IPS-NIHi7 (cell line): ENCODE measurements around the gene FAM151A.

Experiments used
- DNase-seq: peaks from one replicate; pipeline ENCODE4 v3.0.0; 2012; ENCODE audit warnings: mixed read lengths; ENCODE audit errors: extremely low spot score

FAM151A gene

DNA sequence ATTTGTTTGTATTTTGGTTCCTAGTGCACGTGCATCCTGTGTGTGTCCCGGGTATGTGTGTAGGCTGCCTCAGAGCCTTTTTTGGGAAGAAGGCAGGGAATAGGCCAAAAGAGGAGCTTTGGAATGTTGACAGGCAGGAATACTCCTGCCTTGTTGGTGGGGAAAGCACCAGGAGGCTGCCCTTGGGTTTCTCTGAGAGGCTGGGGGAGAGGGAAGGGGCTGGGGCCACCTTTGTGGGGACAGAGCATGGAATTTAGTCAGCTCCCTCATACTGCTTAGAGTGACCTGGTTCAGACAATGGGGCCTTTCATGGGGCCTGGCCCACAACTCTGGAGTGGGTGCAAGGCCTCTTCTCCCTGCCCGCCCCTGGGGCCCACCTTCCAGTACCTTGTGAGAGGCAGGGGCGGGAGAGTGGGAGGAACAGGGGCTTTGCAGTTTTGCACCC, 44.0 kb downstream of the FAM151A start:
- no peak for DNase-seq

- DNase-seq, result no peak
These were observed 45.7 kb downstream of the FAM151A start for GRCh38 chr1:54577612-54578011.

DNA sequence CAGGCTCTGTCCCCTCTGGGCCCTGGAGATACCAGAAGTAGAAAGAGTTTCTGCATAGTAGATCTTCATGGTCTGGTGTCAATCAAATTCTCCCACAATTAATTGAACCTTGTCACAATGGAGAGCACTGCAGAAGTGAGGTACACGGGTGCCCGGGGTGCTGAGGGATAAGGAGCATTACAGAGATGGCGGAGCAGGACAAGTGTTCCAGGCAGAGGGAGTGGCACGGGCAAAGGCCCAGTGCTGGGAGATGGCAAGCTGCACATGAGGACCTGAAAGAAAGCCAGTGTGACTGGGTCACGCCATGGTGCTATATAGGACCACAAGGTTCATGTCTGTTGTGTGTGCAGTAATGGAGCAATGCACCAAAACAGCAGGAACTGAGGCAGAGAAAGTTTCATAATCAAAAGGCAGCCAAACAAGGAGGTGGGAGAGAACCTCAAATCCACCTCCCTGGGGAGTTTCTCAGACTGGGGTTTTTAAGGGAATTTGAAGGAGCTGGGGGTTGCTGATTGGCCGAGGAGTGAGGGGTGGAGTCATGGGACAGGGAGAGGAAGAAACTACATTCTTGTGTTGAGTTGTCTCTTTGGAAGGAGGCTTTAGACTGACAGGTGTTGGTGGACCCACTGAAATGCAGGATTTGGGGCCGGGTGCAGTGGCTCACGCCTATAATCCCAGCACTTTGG, 47.6 kb downstream of the FAM151A start:
- DNase-seq, result no peak

GRCh38 chr1:54575161-54575560, 48.2 kb downstream of the FAM151A start:
- no peak for DNase-seq

GRCh38 chr1:54574158-54574778, 49.1 kb downstream of the FAM151A start:
- DNase-seq, result no peak

DNA sequence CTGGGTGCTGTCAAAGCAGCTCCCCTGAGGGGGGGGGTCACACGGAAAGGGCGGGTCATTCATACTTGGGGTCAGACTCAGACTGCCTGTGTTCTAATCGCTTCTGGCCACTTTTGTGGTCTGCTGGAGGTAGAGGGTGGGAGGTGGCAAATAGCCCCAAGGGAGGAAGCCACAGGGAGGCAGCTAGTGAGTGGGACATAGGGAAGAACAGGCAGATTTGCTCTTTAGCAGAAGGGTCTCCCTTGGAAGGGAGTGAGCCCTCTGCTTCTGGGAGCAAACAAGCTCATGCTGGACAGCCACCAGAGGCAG, 50.8 kb downstream of the FAM151A start:
- no peak for DNase-seq

DNA sequence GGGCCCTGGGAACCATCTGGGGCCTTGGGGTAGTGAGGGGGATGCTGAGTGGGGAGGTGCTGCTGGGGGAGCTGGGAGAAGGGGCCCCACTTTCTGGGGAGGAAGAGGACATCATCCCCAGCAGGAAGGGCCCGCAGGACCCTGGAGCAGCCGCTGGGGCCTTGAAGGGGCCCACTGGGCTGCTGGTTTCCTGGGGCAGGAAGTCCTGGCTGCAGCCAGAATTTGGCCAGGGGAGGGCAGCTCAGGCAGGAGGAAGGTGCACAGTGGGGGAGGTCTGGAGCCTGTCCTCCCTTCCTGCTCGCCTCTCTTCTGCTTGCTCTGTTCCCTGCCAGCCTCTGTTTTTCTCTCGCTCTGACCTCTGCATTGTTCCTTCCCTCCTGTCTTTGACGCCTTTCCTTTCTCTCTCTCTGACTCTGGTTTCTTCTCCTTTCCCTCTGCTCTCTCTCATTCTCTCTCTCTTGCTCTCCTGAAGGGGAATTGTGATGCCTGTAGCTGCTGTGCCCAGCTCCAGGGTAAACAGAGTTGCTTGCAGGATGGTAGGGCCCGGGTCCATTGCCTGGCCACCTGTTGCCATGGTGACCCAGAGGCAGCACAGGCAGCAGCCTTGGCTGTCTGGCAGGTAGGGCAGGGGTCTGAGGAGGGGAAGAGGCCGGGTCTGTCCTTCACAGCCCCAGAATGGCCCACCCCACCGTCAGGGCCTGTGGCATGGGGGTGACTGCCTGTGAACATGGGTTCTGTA, 51.4 kb downstream of the FAM151A start:
- DNase-seq, result peak; percentile 77

DNA sequence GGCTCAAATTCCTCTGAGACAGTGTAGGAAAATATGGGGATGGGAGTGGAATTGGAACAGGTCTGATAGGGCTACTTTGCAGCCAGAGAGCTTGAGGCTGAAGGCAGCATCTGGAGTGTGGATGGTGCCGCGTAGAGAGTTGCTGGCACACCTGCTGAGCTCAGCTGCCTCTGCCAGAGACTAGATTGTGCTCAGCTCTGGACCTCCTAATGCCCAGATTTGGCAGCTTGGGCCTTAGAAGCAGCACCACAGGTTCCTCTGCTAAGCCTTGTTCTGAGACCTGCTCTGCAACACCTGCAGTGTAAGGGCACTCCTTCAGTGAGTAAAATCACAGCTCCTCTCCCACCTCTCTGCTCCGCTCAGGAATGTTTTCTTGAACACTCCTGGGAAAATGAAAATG, 52.0 kb downstream of the FAM151A start:
- no peak for DNase-seq

GRCh38 chr1:54570161-54570560, 53.2 kb downstream of the FAM151A start:
- no peak for DNase-seq

DNA sequence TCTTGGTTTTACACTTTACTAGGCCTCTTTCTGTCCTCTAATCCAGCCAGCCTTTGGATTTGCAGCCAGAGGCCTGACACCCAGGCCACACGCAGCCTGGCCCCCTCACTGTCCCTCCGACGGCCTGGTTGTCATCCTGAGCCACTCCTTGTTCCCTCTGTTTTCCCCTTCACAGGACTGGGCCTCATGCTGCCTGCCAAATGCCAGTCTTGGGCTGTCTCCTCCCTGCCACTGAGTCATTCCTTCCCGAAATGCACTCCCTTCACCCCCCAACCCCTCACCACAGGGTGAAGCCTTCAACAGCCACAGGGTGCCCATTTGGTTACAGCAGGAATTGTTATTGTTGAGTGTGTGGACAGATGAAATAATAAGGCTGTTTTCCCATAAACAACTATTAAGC, 54.0 kb downstream of the FAM151A start:
- no peak for DNase-seq

- no peak for DNase-seq
These were observed 55.4 kb downstream of the FAM151A start for GRCh38 chr1:54567961-54568360.

DNA sequence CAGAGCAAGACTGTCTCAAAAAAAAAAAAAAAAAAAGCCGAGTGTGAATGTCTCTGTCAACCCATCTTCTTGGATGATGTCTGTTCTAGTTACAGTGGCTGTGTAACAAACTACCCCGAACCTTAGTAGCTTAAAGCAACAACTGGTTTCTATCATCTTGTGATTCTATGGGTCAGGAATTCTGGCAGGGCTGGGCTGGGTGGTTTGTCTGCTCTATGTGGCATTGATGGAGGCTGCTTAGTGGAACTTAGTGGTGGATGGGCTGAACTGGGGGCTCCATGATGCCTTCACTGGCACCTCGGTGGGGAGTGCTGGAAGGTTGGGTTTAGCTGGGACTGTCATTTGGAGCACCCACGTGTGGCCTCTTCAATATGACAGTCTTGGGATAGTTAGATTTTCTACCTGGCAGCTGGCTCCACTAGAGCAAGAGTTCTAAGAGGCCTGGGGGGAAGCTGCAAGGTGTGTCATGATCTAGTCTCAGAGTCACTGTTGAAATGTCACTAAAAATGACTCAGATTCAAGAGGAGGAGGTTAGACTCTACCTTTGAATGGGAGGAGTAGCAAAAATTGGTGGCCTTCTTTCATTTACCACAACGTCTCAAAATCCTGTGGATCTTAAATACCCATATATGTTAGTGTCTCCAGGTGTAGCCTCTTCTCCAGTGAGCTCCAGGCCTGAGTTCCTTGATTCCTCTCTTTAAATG, 56.7 kb downstream of the FAM151A start:
- no peak for DNase-seq

DNA sequence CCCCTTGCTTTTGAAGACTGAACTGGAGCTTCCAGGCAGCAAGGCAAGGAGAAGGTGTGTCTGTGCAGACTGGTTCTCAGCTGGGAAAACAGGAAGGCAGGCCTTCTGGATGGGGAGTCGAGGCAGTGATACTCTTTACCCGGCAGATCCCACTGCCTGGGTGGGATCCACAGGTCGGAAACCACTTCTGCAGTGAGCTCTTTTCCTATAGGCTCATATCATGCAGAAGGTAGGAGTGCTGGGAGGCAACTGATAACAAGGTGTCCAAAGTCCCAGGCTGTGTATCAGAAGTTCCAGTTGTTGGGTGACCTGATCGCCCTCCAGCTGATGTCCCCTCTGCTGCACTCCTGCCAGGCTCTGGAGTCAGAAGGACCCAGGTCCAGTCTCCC, 58.2 kb downstream of the FAM151A start:
- no peak for DNase-seq

DNA sequence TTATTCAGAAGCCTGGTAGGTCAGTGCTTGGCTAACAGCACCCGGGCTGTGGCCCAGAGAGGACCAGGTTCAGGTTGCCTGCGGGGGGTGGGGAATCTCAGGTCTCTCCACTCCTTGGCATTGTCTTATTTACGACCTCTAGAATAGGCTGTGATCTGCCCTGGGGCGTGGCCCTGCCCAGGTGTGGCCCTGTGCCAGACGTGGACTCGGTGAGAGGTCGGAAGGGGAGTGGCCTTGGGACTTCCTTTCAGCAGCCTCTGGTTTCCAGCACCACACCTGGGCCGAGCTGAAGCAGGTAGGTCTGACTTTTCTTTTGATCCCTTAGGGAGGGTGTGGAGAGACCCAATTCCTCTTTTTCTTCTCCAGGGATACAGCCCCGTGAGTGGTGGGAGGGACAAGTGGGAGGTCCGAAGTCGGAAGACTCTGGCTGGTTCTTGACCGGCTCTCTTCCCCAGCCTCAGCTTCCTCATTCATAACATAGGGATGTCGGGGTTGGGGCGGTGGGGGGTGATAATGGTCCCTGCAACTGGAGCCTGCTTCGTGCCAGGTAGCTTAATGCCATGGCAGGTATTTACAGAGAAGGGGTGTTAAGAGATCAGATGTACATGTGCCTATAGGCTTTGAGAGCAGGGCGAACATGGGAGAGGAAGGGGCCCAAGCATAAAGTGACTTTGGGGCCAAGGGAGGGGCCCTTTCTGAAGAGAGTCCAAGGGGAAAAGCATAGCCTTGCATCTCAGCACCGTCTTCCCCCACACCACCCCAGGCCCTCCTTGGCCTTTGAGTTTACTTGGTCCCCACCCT, 58.8 kb downstream of the FAM151A start:
- DNase-seq, result no peak

DNA sequence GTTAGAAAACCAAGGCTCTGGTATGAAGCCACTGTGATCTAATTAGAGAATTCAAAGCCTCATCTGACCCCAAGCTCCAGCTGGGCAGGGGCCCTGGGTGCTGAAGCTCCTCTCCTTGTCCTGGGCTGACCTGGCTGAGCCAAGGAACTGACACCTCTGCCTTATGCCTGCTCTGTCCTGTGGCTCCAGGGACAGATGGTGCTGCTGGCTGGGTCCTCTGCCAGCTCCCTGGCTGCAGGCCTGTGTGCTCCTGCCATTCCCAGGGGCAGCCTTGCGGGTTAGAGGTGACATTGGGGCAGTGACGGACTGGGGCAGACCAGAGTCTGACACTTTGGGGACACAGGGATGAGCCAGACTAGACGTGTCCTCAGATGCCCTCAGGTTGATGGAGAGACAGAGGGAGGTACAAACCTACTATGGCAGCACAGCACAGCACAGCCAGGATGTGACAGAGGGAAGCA, 63.5 kb downstream of the FAM151A start:
- peak; percentile 9 for DNase-seq
